CD4-positive, alpha-beta T cell (primary cell): ENCODE measurements around the gene FOXO3. TPM values are rescaled to one million over a fixed set of nuclear protein-coding genes. Genes with fewer than 3 reads are reported as not detected.

Experiments used
- ATAC-seq: fragments of 200-7000 bp; cut with Tn5 transposase; one replicate; pipeline ENCODE4 v1.10.0; 2022; ENCODE audit warnings: mild to moderate bottlenecking; ENCODE audit not compliant: poor library complexity
- CTCF ChIA-PET: fragments of 350-600 bp; sonication (Branson Sonifier 250); formaldehyde crosslinking; loops from one replicate; lab custom pipeline; 2021; ENCODE audit warnings: antibody characterized with exemption, inconsistent platforms; lab: Charles Lee
- POLR2A ChIA-PET: fragments of 350-600 bp; sonication (Branson Sonifier 250); formaldehyde crosslinking; loops from one replicate; lab custom pipeline; 2021; ENCODE audit warnings: antibody characterized with exemption, inconsistent platforms; lab: Charles Lee
- DNase-seq, 14 experiments: peaks; one replicate each; pipeline ENCODE4 v3.0.0-alpha.2; 2013 to 2020; ENCODE audit warnings: mixed read lengths in 2 of 14
- H3K27ac ChIP-seq, 2 donors: one replicate each; pipeline versions ENCODE4 v1.5.1 to v1.7.0; 2013; ENCODE audit warnings: low read length in 2 of 2, low read depth in 1 of 2, mild to moderate bottlenecking in 1 of 2
- H3K27me3 ChIP-seq, 2 experiments: 1 replicate in 1 of 2; 2 replicates in 1 of 2; pipeline versions ENCODE4 v1.6.1 to v1.7.0; 2013; ENCODE audit warnings: low read length in 2 of 2, control low read depth in 1 of 2, mild to moderate bottlenecking in 1 of 2, moderate library complexity in 1 of 2; ENCODE audit not compliant: insufficient read depth in 2 of 2, control insufficient read depth in 1 of 2
- H3K36me3 ChIP-seq: one replicate; pipeline ENCODE4 v1.6.1; 2013; ENCODE audit warnings: low read length, control low read depth; ENCODE audit not compliant: insufficient read depth
- H3K4me1 ChIP-seq: one replicate; pipeline ENCODE4 v1.6.1; 2013; ENCODE audit warnings: low read length, control low read depth; ENCODE audit not compliant: insufficient read depth
- H3K4me3 ChIP-seq: one replicate; pipeline ENCODE4 v1.5.1; 2013; ENCODE audit warnings: mild to moderate bottlenecking, low read length, moderate library complexity
- H3K9me3 ChIP-seq, 2 experiments: 1 replicate in 1 of 2; 2 replicates in 1 of 2; pipeline versions ENCODE4 v1.6.1 to v1.7.0; 2013; ENCODE audit warnings: low read length in 2 of 2, mild to moderate bottlenecking in 2 of 2, control low read depth in 1 of 2, moderate library complexity in 1 of 2; ENCODE audit not compliant: control insufficient read depth in 1 of 2, insufficient read depth in 1 of 2
- H3K27ac Mint-ChIP-seq: one replicate; pipeline ENCODE4 v1.8.0; 2020; ENCODE audit warnings: mixed read lengths
- H3K27me3 Mint-ChIP-seq: one replicate; pipeline ENCODE4 v1.8.0; 2021; ENCODE audit warnings: mixed read lengths
- H3K36me3 Mint-ChIP-seq: one replicate; pipeline ENCODE4 v1.8.0; 2021; ENCODE audit warnings: low read depth, mixed read lengths
- H3K4me1 Mint-ChIP-seq: one replicate; pipeline ENCODE4 v1.8.0; 2021; ENCODE audit warnings: low read depth, mixed read lengths
- H3K4me3 Mint-ChIP-seq: one replicate; pipeline ENCODE4 v1.8.0; 2020; ENCODE audit warnings: mild to moderate bottlenecking, mixed read lengths
- H3K9me3 Mint-ChIP-seq: one replicate; pipeline ENCODE4 v1.8.0; 2020; ENCODE audit warnings: mixed read lengths
- CTCF ChIP-seq: fragments of 200-600 bp; IDR thresholded peaks from one replicate; pipeline ENCODE4 v1.8.0; 2022; ENCODE audit warnings: antibody characterized with exemption, mild to moderate bottlenecking
- intact Hi-C, 2 experiments: fragments of 100-400 bp; cut with DNase I in 1 of 2; cut with micrococcal nuclease in 1 of 2; formaldehyde crosslinking; loops; one replicate each; pipeline versions ENCODE4 v1.15.1 to v1.9.0; 2023 to 2025; cut with DNase I, micrococcal nuclease
- total RNA-seq, 174 experiments: library from RNA in 2 of 174; stranded (reverse) in 2 of 174; gene quantifications; one replicate each; pipeline ENCODE4 v1.2.3 and lab custom pipeline; 2021 to 2026

FOXO3 gene
- total RNA-seq, 2 experiments from 2014 or later, result 24.3 to 25.3 TPM

GRCh38 chr6:108672641-108673040 is 111.9 kb downstream of the FOXO3 start:
- intact Hi-C loops, result no loop called here
- CTCF ChIA-PET, result no interaction called here

GRCh38 chr6:108673153-108673552 is 112.4 kb downstream of the FOXO3 start:
- H3K9me3 ChIP-seq, result no peaks in the 10 kb centered on the region
- intact Hi-C loops, result no loop called here
- DNase-seq (no peak), ATAC-seq (no peak)
- Mint-ChIP-seq H3K36me3 (peaks cover 8% of the 10 kb centered on the region), H3K27ac (no peak overlapping the region), H3K27me3 (no peaks in the 10 kb centered on the region), H3K9me3 (no peaks in the 10 kb centered on the region), H3K4me1 (peaks cover 46% of the 10 kb centered on the region), H3K4me3 (no peak overlapping the region)
- ChIA-PET CTCF (no interaction called here), POLR2A (no interaction called here)
- H3K4me1 ChIP-seq, result peaks cover 22% of the 10 kb centered on the region
- H3K27me3 ChIP-seq, result no peaks in the 10 kb centered on the region
- H3K36me3 ChIP-seq, result peaks cover 8% of the 10 kb centered on the region
- H3K27ac ChIP-seq, result no peak overlapping the region
- no peak overlapping the region for H3K4me3 ChIP-seq
- TF ChIP-seq CTCF, result no peak

More at GRCh38 chr6:108672641-108673040, 111.9 kb downstream of the FOXO3 start:
- Histone ChIP-seq H3K4me3 (no peak overlapping the region), H3K4me1 (peaks cover 22% of the 10 kb centered on the region), H3K36me3 (peaks cover 9% of the 10 kb centered on the region), H3K27ac (no peak overlapping the region), H3K9me3 (no peaks in the 10 kb centered on the region), H3K27me3 (no peaks in the 10 kb centered on the region)
- Mint-ChIP-seq H3K27me3 (no peaks in the 10 kb centered on the region), H3K9me3 (no peaks in the 10 kb centered on the region), H3K4me3 (no peak overlapping the region), H3K27ac (no peak overlapping the region), H3K4me1 (peaks cover 50% of the 10 kb centered on the region), H3K36me3 (peaks cover 5% of the 10 kb centered on the region)
- no peak for ATAC-seq
- DNase-seq, result no peak
- POLR2A ChIA-PET, result no interaction called here
- no peak for TF ChIP-seq CTCF

- H3K4me3 ChIP-seq, result no peak overlapping the region
- no peak for DNase-seq
- no peak for ATAC-seq
- peaks cover 43% of the 10 kb centered on the region for H3K4me1 Mint-ChIP-seq
- H3K9me3 ChIP-seq, result no peaks in the 10 kb centered on the region
- H3K4me3 Mint-ChIP-seq, result no peak overlapping the region
- H3K36me3 ChIP-seq, result peaks cover 6% of the 10 kb centered on the region
- intact Hi-C loops, result no loop called here
- POLR2A ChIA-PET, result no interaction called here
- no peak overlapping the region for H3K27ac ChIP-seq
- no peaks in the 10 kb centered on the region for H3K27me3 ChIP-seq
- peaks cover 22% of the 10 kb centered on the region for H3K4me1 ChIP-seq
- no peak for TF ChIP-seq CTCF
- H3K36me3 Mint-ChIP-seq, result peaks cover 5% of the 10 kb centered on the region
- no peaks in the 10 kb centered on the region for H3K9me3 Mint-ChIP-seq
- H3K27ac Mint-ChIP-seq, result no peak overlapping the region
- CTCF ChIA-PET, result no interaction called here
- H3K27me3 Mint-ChIP-seq, result no peaks in the 10 kb centered on the region
These were observed 112.9 kb downstream of the FOXO3 start for GRCh38 chr6:108673602-108674001.
